WERI-Rb-1 (cell line): ENCODE results near the gene RGS6.

Source experiments
- DNase-seq: peaks from one replicate; pipeline ENCODE4 v3.0.0-alpha.2; 2020
- H3K27ac ChIP-seq: fragments of 250-450 bp; sonication (Bioruptor Pico); 2 replicates; pipeline ENCODE4 v1.5.1; 2020; ENCODE audit warnings: mild to moderate bottlenecking, moderate library complexity
- H3K27me3 ChIP-seq: fragments of 250-450 bp; sonication (Bioruptor Pico); 2 replicates; pipeline ENCODE4 v1.5.1; 2021; ENCODE audit warnings: mild to moderate bottlenecking, low read depth, moderate library complexity; ENCODE audit not compliant: insufficient read depth, severe bottlenecking
- H3K36me3 ChIP-seq: fragments of 250-450 bp; sonication (Bioruptor Pico); 2 replicates; pipeline ENCODE4 v1.5.1; 2020; ENCODE audit warnings: mild to moderate bottlenecking, moderate library complexity
- H3K4me3 ChIP-seq: 2 replicates; pipeline ENCODE4 v1.5.1; 2011; ENCODE audit warnings: low read depth, mild to moderate bottlenecking, control low read depth, low read length
- H3K9me3 ChIP-seq: fragments of 250-450 bp; sonication (Bioruptor Pico); 2 replicates; pipeline ENCODE4 v1.5.1; 2021; ENCODE audit warnings: mild to moderate bottlenecking, moderate library complexity; ENCODE audit not compliant: severe bottlenecking
- CTCF ChIP-seq: IDR thresholded peaks from 2 replicates; pipeline ENCODE4 v1.5.1; 2011; ENCODE audit warnings: low read depth, mild to moderate bottlenecking, control low read depth, inconsistent platforms, low read length

RGS6 gene

GRCh38 chr14:72512281-72512680, 580.1 kb downstream of the RGS6 start:
- no peak for TF ChIP-seq CTCF
- no peaks in the 10 kb centered on the region for H3K27me3 ChIP-seq

GRCh38 chr14:72512925-72513324, 580.7 kb downstream of the RGS6 start:
- no peak for TF ChIP-seq CTCF
- Histone ChIP-seq H3K27me3 (no peaks in the 10 kb centered on the region), H3K9me3 (no peaks in the 10 kb centered on the region), H3K36me3 (no peaks in the 10 kb centered on the region), H3K4me3 (no peak overlapping the region), H3K27ac (no peak overlapping the region)
- DNase-seq = no peak

More at GRCh38 chr14:72512281-72512680, 580.1 kb downstream of the RGS6 start:
- DNase-seq = no peak
- Histone ChIP-seq H3K27ac (no peak overlapping the region), H3K9me3 (no peaks in the 10 kb centered on the region), H3K36me3 (no peaks in the 10 kb centered on the region), H3K4me3 (no peak overlapping the region)

- DNase-seq = no peak
- no peaks in the 10 kb centered on the region for H3K9me3 ChIP-seq
- no peak overlapping the region for H3K27ac ChIP-seq
- H3K36me3 ChIP-seq = no peaks in the 10 kb centered on the region
- TF ChIP-seq CTCF = no peak
- no peaks in the 10 kb centered on the region for H3K27me3 ChIP-seq
- no peak overlapping the region for H3K4me3 ChIP-seq
Measured at GRCh38 chr14:72513346-72513745, 581.1 kb downstream of the RGS6 start.

- TF ChIP-seq CTCF = peak; percentile 77
- Histone ChIP-seq H3K9me3 (no peaks in the 10 kb centered on the region), H3K27me3 (no peaks in the 10 kb centered on the region), H3K36me3 (no peaks in the 10 kb centered on the region), H3K4me3 (no peak overlapping the region), H3K27ac (no peak overlapping the region; the same call in 1 of the 2 replicates)
- DNase-seq = peak; percentile 11
Measured at GRCh38 chr14:72513965-72514659, 581.9 kb downstream of the RGS6 start.

GRCh38 chr14:72514660-72515025, 582.4 kb downstream of the RGS6 start:
- no peak for DNase-seq
- Histone ChIP-seq H3K4me3 (no peak overlapping the region), H3K36me3 (no peaks in the 10 kb centered on the region), H3K27me3 (no peaks in the 10 kb centered on the region), H3K27ac (no peak overlapping the region), H3K9me3 (no peaks in the 10 kb centered on the region)
- no peak for TF ChIP-seq CTCF
